NB4 (cell line): ENCODE results near the gene HOXA4.

ENCODE experiments used
- MYC ChIP-seq: IDR thresholded peaks from 2 replicates; pipeline ENCODE4 v1.6.1; 2011; ENCODE audit warnings: low read depth, low read length
- POLR2A ChIP-seq: IDR thresholded peaks from 2 replicates; pipeline ENCODE4 v1.6.1; 2011; ENCODE audit warnings: mild to moderate bottlenecking; ENCODE audit not compliant: insufficient read length; ENCODE audit errors: extremely low read depth
- TF ChIP-seq, protein P1 (sequence below): IDR thresholded peaks from one replicate; pipeline ENCODE4 v1.5.1; 2012; ENCODE audit warnings: low read depth, low read length

DNA sequence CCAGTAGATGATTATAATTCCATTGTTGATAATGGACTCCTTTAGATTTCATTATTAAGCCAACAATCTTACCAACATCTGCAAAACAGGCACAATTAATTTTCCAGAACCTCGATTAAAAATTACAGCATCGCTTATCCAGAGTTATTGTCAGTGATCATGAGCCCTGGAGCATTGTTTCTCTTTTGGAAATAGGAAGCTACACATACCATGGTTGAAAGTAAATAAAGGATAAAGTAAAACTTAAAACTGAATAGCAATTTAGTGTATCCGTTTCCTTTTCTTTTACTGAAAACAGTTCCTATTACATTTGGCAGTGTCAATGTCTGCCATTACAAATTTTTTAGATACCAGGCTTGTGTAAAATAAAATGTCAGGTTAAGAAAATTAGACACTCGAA, 18.2 kb downstream of the HOXA4 start:
- TF ChIP-seq, protein P1, sequence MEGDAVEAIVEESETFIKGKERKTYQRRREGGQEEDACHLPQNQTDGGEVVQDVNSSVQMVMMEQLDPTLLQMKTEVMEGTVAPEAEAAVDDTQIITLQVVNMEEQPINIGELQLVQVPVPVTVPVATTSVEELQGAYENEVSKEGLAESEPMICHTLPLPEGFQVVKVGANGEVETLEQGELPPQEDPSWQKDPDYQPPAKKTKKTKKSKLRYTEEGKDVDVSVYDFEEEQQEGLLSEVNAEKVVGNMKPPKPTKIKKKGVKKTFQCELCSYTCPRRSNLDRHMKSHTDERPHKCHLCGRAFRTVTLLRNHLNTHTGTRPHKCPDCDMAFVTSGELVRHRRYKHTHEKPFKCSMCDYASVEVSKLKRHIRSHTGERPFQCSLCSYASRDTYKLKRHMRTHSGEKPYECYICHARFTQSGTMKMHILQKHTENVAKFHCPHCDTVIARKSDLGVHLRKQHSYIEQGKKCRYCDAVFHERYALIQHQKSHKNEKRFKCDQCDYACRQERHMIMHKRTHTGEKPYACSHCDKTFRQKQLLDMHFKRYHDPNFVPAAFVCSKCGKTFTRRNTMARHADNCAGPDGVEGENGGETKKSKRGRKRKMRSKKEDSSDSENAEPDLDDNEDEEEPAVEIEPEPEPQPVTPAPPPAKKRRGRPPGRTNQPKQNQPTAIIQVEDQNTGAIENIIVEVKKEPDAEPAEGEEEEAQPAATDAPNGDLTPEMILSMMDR, result no peak
- TF ChIP-seq POLR2A (no peak), MYC (no peak)
